ENCODE measurements around the gene KNCN.

The KNCN gene

DNA sequence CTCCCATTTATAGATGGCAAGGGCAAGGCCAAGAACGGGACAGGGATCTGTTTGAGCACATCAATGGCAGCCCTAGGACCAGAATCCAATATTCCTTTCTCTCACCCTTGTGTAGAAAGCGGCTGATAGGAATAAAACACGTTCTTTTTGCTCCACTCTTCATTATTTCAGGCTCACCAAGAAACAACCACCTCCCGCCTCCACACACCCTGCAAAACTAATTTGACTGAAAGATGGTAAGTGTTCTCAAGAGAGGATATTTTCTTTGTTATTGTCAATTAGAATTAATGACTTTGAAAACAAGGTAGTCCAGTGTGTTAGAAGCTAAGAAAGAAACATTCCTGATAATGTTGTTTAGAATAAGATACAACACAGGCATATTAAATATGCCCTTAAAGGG lies 11.9 kb upstream of the KNCN start:
- DNase-seq, result no peak

DNA sequence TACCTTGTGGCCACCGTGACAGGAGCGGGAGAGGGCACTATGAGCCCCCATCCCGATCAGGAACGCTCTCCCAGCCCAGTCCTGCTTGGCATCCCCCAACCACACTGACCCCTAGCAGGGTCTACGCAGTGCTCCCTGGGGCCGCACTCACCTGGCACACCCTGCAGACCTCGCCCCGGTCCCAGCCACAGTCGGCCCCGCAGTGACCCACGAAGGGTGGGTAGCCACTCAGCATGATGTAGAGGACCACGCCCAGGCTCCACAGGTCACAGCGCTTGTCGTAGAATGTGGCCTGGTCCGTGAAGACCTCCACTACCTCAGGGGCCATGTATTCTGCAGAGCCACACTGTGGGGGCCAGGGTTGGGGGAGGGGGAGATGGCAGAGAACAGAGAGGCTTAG lies 11.1 kb upstream of the KNCN start:
- no peak for DNase-seq

DNA sequence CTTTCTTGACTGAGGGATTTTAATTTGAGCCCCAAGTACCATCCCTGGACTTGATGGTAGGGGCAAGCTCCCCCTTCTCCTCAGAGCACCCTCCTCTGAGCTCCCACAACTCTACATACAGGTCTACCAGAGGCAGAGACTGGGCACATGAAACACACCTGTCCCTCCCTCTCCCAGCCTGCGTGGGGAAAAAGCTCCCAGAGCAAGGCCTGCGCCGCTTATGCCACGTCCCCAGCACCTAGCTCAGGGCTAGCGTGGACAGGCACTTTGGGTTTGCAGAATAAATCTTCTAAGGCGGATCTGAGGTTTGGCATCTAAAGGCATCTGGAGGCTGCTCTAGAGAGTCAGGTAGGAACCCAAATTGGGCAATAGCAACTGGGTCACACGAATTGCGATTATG lies 7.5 kb upstream of the KNCN start:
- DNase-seq, result no peak

DNA sequence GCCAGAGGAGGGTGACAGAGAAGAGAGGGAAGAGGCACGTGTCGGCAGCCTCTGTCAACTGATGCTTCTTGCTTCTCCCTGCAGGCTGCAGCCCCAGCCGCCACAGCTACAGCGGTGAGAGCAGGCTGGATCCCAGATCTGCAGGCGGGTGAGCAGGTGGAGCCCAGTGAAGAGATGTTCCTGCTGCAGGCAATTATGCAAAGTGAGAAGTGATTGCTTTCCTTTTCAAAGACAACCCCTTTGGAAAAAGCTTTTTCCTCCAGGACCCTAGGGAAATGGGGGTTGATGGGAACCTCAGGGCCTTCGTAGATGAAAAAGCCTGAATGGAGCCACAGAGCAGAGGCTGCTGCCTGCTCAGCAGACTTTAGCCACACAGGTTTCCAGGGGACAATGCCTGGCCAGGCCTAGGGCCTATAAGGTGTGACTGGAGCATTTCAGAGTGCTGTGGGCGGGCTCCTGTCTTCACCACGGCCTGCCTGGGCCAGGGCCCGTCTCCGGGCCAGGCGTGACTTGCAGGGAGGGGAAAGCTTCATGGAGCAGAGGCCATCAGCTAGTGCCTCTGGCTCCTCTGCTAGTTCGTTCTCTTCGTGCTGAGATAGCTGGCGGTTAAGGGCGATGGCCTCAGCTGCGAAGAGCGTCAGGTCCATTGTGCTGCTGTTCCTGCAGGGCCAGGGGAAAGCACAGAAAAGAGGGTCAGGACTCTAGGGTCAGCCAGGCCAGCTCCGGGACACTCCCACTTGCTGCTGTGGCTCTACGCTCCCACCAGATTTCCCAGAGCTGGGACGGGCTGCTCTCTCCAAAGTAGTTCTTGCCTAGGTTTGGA lies 6.9 kb upstream of the KNCN start:
- DNase-seq, result no peak

DNA sequence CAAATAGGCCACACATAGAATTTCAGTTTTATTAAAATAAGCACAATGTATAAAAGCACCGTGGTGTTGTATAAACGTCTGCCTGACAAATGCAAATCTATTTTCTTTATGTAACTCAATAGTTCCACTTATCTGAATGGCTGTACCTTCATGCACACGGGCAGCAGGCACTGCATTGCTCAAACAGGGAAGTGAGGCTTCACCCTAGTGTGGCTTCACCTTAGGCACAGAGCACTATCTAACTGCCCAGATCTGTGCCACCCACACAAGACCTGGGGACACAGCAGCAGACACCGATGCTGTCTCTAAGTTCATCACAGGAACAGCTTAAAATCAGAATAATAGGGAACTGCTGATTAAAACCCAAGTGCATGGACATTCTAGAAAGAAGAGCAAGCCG lies 6.0 kb upstream of the KNCN start:
- no peak for DNase-seq

DNA sequence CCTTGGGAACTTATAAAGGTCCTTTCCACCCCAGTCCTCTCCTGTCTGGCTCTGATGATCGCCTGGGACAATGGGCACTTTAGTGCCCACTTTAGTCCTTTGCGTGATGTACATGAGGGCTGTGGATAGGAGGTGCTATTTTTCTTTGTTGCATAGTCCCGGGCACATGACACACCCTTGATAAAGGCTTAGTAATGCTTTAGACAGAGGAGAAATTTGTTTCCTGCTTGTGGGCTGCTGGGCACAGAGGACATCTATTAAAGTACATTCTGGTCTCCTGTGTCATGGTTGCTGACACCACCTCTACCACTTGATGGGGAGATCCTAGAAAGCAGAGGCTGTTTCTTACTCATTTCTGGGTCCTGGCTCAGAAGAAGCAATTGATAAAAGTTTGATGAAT lies 5.4 kb upstream of the KNCN start:
- no peak for DNase-seq

DNA sequence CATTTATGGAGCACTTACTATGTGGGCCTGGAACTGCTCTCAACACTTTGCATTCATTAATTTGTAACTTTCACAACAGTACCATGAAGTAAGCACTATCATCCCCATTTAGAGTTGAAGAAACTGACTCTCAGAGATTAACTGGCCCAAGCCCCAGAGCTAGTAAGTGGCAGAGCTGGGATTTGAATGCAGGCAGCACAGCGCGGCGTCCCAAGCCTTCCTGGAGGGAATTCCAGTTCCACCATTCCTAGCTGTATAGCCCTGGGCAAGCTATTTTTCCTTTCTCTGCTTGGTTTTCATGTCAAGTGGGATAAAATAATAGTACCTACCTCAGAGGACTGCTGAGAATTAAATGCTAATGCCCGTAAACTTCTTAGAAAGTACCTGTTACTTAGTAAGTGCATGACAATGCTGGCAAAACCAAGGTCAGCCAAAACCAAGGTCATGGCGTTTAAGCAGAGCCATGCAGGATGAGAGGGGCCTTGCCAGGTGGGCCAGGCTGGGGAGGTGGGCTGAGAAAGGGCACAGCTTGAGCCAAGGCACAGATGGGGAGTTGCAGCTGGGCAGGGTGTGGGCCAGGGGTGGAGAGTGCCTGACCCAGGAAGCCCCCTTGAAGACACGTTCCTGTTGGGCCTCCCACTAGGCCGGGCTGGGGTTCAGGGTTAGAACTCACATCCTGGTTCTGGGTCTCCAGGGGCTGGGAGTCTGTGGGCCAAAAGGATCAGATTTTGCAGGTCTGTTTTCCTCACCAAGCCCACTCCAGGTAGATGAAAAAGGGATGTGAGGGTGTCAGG lies 4.6 kb upstream of the KNCN start:
- no peak for DNase-seq

DNA sequence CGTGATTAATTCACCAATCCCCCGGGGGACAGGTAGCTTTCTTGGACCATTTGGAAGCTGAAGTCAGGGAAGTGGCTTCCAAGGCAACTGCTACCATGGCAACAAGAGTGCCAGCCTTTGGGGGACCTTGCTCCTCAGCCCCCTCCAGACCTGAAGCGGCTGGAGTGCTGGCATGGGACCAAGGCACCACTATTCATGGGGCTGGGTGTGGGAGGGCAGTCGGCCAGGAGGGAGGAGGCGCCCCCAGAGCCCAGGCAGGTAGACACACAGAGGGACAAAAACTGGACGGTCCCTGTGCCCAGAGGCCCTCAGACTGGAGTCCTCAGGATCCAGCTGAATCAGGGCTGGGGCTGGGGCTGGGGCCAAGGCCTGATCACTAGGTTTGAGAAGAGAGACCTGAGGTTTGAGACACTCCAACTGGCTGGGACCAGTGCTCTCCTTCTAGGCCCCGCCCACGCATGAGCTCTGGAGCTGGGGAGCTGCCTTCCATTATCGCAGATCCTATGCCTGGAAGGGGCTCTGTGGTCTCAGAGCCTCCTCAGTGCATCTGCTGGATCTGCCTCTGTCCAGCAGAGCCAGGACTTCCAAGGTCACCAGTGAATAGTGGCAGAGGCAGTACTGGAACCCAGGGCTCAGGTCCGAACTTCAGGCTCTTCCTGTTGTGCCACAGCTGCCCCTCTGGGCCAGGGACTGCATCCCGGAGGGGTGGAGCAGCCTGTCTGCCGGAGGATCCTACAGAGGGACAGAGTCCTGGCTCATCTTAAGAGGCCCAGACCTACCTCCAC lies 3.3 kb upstream of the KNCN start:
- DNase-seq, result no peak

DNA sequence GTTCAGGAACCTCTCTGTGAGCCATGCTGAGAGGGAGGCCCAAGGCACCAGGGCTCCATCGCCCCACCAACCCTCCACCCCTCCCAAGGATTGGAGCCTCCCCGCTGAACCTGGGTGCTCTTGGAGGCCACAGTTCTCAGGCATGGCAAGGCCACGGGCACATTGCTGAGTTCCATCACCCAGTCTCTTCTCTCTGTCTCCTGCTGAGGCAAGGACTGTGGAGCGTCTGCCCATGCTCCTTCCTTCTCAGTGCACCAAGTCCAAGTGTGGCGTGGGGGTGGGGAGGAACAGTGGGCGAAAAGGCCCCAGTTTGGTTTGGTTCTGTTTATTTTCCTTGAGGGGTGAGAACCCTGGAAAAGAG lies 2.8 kb upstream of the KNCN start:
- no peak for DNase-seq

DNA sequence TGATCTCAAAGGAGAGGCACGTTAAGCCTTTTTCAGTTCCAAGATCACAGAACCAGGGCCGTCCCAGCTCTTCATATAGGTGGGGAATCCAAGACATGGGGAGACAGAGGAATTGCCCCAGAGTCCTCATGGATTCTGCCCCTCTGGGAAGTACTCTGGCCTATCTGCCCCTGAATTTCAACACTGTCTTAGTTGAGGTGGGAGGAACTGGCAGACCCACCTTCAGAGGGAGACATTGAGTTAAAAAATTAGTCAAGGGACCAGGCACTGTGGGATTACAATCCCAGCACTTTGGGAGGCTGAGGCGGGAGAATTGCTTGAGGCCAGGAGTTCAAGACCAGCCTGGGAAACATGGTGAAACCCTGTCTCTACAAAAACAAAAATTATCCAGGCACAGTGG lies 2.1 kb upstream of the KNCN start:
- DNase-seq, result no peak

DNA sequence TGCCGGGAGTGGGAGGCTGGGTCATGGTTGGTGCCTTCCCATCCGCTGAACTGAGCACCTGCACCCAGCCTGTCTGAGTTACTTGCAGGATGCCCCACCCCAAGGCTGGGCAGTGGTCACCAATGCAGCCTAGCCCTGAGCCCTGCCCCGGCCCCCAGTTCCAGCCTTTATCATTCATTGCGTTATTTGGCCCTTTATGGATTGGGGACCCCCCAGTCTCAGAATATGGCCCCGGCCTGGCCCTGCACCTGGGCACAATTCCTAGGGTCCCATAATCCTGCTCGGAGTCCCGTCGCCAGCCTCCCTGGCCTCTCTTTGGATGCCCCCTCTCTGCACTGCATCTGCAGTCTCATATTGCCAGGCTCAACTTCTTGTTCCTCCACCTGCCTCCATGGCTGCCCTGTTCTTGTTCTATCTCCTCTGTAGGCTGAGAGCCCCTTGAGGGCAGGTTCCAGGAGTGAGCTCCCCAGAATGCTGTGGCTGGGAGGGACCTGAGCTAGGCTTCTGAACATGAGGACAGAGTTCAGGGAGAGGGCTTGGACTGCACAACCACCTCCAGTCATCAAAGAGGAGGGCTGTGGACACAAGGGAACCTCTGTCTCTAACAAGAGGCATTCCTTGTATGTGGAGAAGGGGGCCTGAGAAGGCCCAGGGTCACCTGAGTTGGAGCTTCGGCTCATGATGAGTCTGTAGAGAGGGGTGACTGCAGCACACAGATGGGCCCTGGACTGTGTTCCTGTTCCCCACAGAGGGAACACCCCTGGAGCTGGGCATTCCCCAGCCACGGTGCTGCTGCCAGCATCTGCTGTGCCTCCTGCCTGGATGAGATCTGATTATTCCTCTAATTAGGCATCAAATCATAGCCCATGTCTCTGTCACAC lies 1.1 kb upstream of the KNCN start:
- DNase-seq, result no peak

DNA sequence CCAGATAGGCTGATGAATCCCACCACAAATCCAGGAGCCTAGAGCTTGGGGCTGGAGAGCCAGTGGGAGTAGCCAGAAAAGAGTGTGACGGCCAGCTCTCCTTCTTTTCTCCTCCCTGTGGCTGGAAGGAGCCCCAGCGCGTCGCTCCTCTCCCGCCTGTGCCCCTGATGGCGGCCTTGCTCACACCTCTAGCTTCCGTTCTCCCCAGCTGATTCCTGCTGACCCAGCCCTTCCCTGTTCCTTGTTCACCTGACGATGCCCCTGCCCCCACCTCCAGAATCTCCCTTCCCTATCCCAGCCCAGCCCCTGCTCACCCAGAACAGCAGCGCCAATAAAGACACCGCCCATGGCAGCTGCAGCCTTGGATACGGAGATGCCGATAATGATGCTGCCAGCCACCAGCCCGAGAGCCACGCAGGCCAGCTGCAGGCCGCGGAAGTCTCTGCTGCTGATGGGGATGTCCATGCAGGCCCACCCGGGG lies 656 bp downstream of the KNCN start:
- DNase-seq, result no peak

DNA sequence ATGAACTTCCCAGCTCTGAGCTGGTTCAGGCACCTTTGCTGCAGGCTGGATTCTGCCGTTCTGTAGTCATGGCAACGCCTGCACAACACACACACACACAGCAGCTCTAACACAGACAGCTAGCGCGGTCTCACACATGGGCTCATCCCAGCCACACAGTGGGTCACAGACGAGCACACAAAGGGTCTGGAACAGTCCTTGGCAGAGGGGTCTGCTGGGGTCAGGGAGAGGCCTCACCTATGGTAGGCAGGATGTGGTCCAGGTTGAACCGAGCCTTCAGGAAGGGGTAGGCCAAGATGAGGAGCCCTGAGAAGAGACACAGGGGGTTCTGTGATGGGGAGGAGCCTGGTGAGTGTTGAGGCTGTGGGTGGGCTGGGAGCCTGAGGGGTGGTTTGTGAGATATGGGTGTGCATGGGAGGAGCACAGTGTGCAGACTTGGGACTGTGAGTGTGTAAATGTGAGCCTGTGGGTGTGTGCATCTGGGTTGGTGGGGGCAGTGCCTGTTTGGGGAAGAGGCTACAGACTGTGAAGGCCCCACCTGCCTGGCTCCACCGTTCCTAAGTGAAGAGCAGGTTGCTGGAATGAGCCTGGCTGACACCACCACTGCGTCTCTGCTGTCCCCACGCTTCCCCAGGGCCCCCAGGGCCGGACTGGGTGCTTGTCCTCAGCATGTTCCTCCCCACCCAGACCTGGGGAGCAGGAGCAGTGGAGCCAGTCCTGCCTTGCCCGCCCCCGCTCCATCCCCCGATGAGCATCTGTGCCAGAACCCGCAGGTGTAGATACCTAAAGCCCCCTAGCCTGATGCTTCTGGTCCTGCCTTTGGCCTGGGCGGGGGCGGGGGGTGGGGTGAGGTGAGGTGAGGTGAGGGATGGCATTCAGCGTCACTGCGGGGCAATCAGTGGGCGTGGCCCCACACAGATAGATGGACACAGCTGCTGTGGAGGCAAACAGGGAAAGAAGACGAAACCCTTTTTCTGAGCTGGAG lies 1.5 kb downstream of the KNCN start:
- no peak for DNase-seq

DNA sequence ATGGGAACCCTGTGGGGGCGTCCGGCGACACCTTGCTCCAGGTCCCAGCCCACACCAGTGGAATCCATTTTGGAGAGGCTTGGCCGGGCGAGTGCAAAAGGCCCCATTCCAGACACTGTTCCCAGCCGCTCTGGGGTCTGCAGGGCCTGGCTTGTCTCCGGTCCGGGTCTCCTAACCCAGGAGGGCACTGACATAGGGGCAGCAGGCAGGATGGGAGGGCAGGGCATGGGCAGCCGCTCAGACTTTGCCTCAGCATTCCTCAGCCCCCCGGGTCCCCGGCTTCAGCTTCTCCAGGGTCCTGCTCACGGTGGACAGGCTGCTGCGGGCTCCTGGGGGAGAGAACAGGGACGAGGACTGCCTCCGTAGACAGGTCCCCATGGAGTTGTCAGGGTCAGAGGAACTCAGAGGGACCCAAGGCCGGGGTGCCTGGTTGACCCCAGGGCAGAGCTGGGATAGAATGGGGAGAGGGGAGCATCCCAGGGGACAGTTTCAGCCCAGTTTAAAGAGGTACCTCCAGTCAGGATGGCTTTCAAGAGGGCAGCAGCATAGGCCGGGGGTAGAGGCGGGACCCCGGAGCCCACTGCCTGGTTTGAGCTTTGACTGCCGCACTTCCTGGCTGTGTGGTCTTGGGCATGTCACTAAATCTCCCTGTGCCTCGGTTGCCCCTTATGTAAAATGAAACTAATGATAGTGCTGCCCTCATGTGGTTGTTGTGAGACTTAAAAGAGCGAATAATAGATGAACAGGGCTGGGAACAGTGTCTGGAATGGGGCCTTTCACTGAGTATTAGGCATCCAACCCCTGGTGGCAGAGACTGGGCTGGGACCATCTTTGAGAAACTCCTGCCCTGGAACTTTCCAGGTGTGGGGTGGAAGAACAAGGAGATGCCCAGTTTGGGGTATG lies 3.7 kb downstream of the KNCN start:
- no peak for DNase-seq

DNA sequence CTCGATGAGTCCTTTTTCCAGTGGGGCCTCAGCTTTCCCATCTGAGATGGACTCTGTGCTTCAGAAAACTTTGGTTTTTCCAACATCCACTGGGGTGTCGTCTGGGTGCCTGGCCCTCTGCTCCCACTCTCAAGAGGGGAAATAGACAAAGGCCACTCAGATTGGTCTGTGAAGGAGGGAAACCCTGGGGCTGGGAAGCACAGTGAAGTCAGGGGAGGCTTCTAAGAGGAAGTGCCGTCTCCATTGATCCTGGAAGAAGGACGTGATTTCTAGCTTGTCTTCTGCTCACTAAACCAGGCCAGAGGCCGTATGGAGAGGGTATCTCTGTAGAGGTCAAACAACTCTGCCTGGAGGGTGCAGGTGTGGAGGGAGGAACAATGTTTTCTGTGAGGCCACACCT lies 5.2 kb downstream of the KNCN start:
- no peak for DNase-seq

DNA sequence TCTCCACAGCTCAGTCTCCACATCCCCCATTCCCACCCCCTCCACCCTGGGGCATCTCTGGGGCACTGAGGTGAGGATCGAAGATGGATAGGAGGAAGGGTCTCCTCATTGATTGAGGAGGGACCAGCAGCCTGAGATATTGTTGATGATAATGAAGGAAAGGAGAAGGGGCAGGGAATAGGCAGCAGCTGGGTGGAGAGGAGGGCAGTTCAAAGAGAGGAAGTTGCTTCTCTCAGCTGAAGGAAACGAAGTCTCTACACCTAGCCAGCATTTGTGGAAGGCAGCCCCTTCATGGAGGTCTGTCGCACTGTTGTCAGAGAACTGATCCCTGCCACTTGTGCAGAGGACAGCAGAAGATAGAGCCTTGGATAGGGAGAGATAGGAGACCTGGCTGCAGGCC lies 5.7 kb downstream of the KNCN start:
- no peak for DNase-seq

DNA sequence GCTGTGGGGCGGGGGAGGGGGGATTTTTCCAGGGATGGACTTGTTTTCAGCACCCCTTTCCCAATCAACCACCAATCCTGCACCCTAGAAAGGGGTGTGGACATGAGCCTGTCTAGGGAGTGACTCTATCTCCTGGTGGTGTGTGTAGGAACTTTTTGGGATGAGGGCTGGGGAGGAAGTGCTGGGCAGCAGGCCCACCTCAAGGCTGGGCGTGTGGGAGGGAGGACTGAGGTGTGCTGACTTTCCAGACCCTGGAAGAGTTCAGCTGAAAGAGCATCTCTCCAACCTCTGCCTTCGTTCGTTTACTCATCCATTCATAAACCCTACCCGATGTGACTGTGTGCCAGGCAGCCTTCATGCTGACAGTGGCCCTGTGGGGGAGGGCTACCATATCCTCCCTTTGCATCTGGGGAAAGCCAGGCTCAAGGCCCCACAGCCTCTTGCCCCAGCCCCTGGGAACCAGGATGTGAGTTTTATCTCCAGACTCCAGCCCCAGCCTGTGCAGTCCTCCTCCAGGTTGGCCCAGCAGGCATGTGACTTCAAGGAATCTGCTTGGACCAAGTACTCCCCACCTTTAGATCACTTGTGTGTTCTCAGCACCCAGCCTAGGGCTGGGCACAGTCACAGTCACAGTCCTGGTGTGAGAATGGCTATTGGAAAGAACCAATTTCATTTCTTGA lies 6.7 kb downstream of the KNCN start:
- no peak for DNase-seq

DNA sequence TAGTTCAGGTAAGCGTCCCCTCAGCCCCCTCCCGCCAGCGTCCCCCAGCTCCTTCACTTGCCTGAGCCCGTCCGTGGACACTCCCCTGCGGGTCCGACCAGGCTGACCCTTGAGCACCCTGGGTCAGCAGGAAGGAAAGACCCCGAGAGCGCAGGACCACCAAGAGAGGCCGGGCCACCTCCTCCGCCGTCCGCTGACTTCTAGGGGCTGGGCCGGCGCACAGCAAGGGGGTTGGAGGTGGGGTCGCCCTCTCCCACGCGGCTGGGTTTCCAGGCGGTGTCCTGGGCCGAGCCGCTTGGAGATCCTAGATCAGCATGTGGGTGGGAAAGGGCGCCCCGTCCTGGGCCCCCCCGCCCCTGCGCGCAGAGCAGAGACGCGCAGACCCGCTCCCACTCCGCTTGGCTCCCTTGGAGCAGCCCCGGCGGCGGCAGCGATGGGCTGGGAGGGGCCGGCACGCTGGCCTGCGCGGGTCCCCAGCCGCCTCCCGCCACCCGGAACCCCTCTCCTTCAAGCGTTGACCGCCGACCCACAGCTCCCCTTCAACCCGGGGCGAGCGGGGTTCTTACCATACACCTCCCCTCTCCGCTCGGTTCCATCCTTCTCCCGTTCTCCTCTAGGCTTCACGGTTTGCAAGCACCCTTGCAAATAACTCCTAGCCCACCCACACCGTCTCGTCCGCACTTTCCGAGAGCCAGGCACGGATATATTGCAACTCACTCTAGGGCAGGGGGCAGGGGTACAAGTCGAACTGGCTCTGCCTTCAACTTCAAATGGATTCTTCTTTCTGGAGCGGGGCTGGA lies 7.5 kb downstream of the KNCN start:
- no peak for DNase-seq

DNA sequence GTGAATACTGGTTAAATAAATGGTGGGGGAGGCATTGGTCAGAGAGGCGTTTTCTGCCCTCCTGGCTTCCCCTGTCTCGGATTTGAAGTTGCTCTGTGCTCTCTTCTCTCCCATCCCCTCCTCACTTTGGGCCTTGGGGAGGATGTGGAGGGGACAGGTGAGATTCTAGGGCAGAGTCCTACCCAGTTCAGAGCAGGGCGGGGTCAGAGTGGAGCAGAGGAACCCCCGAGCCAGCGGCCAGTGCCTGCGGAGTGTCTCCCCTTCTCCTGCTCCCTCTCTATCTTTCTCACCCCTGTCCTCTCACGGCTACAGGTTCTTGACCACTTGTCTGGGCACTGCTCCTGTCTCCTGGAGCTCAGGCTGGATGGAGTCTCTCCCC lies 8.1 kb downstream of the KNCN start:
- DNase-seq, result no peak

All from stimulated activated CD4-positive, alpha-beta T cell treated with anti-CD3 and anti-CD28 coated beads, Interleukin-2, amount 100 ng/mL, for 48 hours (primary cell).